ENCODE measurements around the gene TMEM225B.
A peak's percentile ranks its signal among the peaks of the same experiment; 100 is the strongest.
"Not testable (repeated sequence)": the region's sequence is repeated elsewhere in the genome, so short reads cannot be mapped to it uniquely, and the experiment has no call there.

The TMEM225B gene

GRCh38 chr7:99623702-99624447 is 25.8 kb downstream of the TMEM225B start:
- DNase-seq (ENCODE audit: low spot score) = no peak

DNA sequence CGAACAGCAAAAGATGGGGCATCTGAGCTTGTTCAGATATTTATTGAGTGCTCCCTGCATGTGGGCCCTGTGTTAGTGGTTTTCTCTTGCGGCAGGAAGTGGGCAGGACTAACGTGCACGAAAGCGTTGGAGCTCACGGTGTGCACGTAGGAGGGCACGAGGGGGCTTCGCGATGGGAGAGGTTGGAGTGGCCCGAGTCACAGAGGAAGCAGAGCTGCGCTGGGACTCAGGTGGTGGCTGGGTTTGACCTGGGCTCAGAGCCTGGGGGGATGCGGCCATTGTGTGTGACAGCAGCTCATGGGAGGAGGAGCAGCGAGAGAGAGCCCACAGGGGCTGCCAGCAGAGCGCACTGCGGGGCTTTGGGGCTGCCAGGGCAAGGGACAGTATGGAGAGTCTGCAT is 26.4 kb downstream of the TMEM225B start:
- no peak for DNase-seq (ENCODE audit: low spot score)

GRCh38 chr7:99625321-99625720 is 27.3 kb downstream of the TMEM225B start:
- DNase-seq (ENCODE audit: low spot score) = no peak

DNA sequence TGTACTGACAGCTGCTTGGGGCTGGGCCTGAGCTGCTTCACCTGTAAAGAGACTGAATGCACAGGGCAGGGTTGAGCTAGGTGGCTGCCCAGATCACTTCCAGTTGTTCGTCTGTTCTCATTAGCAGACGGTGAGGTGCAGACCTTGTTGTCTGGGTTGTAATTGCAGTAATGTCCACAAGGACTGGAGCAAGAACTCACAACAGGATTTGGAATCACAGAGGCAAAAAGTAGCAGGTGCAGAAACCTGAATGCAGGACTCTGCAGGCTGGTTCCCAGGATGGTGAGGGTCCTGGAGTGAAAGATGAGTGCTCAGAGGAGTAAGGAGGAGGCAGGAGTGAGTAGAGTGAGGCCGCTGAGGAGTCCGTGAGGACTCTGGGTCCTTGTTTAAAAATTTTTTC is 27.9 kb downstream of the TMEM225B start:
- no peak for DNase-seq (ENCODE audit: low spot score)

GRCh38 chr7:99626661-99627060 is 28.6 kb downstream of the TMEM225B start:
- no peak for DNase-seq (ENCODE audit: low spot score)

DNA sequence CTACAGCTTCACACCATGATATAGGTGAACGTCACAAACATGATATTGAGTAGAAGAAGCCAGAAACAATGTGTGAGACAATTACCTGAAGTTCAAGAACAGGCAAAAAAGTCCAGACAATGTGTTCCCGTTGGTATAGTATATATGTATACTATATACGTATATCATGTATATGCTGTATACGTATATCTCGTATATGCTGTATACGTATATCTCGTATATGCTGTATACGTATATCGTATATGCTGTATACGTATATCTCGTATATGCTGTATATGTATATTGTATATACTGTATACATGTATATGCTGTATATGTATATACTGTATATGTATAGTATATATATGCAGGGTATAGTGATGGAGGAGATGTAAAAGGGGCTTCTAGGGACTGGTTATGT is 29.4 kb downstream of the TMEM225B start:
- DNase-seq (ENCODE audit: low spot score) = no peak

GRCh38 chr7:99628471-99629465 is 30.7 kb downstream of the TMEM225B start:
- DNase-seq (ENCODE audit: low spot score) = no peak

GRCh38 chr7:99629643-99630042 is 31.6 kb downstream of the TMEM225B start:
- DNase-seq (ENCODE audit: low spot score) = no peak

DNA sequence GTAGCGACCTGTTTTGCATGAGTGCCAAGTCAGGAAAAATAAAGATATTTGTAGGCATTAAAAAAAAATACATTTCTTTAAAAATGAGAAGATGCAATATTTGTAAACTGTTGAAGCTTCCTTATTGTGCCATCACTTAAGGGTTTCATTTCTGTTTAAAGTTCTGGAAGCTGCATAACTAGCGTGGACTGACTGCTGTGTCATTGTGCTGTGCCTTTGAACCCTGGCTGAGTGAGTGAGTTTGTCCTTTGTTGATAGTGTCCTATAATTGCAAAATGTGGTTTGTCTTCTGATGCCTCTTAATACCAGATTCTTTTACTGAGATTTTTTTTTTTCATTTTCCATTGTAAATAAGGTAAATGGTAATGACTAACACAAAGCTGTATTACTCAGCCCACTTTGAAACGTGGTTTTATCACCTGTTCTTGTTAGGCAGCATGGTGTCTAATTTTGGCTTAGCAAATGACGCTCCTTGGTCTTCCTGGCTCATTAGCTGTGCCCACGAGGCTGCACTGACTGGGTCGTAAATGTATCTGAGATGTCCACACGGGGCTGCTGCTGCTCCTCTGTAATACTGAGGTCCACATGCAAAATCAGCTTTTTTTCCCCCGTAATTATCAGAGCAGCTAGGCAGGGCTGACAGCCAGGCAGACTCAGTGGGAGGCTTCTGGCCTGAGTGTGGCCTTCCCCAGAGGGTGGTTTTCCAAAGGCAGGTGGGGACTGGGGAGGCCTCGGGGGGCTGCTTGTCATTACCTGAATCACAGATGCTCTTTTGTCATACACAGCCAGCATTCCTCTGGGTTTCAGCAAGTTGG is 33.4 kb downstream of the TMEM225B start:
- peak; percentile 28 for DNase-seq (ENCODE audit: low spot score)

- not testable (repeated sequence) for DNase-seq (ENCODE audit: low spot score)
These were observed 39.3 kb downstream of the TMEM225B start for GRCh38 chr7:99637414-99637813.

DNA sequence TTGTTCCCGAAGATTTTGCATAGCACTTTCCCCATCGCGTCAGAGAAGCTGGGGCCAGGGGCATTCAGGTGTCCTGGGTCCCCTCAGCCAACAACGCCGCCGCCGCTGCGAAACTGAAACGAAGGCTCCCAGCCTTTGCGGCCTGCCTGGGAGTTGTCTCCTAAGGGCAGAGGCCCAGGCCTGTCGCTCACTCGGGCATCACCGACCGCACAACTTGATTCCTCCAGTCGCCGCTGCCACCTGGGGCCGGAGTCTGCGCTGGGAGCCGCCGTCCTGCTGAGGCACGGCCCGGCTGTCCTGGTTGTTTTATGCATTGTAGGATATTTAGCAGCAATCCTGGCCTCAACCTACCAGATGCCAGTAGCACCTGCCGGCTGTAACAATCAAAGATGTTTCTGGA is 40.7 kb downstream of the TMEM225B start:
- no peak for DNase-seq (ENCODE audit: low spot score)

DNA sequence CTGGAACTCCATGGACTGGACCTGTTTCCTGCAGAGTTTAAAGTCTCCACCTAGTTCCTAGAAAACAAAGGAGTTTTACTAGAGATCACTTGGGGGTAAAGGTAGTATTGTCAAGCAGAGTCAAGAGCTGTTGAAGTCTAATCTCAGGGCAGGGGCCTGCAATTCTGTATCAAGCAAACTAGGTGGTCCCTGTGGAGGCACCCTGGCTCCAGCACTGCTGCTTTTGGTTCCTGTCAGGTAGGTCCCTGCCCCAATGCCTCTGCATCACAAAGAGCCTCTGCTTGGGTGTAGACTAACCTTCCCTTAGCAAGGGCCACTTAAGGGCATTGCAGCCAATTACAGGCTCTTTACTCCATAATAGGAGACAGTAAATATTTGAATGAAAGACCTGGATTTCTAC is 41.2 kb downstream of the TMEM225B start:
- DNase-seq (ENCODE audit: low spot score) = no peak

DNA sequence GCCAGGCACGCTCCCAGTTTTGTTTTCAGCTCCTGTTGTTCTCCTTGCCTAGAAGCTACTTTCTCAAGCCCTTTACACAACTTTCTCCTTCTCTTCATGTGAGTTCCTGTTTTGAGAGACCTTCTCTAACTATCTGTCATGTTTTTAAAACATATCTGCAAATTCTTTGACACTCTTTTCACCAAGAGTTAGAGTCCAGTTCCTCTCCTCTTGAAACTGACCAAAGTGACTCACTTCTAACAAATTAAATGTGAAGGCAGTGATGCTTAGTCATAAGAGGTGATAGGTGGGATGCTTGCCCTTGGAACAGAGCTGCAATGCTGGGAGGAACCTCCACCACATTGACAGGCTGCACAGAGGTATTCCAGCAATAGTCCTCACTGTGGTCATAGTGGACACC is 44.0 kb downstream of the TMEM225B start:
- DNase-seq (ENCODE audit: low spot score) = no peak

DNA sequence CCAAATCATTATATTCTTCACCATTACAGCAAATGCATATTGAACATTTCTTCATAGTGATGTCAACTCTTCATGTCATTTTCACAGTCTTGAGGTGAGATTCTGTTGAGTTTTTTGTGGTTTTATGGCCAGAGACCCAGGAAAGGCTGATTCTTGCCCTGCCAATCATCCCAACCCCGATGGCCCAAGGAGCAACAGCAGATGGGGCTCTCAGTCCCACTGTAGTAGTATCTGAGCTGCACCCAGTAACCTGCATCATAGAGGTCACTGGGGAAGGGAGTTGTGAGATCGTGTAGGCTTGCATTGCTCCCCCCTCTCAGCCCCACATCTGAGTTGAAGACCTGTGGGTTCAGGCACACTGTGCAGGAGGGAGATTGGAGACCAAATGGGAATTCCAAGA is 45.4 kb downstream of the TMEM225B start:
- DNase-seq (ENCODE audit: low spot score) = no peak

DNA sequence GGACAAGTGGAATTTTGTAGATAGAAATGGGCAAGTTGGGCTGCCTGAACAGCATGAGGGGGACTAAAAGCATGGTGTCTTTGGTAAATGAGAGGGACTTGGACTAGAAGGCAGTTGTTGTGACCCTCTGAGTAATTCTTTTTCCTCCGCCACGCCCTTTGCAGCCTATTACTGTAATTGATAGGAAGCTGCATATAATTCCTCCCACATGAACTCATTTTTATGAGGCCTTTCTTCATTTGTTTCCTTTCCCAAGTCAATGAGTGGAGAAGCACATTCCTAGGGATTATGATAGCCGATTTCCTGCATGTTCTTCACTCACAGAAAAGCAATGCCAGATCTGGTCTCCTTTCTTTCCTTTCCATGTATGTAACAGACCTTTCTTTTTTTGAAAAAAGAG is 46.4 kb downstream of the TMEM225B start:
- peak; percentile 37 for DNase-seq (ENCODE audit: low spot score)

- no peak for DNase-seq (ENCODE audit: low spot score)
These were observed 47.5 kb downstream of the TMEM225B start for GRCh38 chr7:99645590-99645989.

DNA sequence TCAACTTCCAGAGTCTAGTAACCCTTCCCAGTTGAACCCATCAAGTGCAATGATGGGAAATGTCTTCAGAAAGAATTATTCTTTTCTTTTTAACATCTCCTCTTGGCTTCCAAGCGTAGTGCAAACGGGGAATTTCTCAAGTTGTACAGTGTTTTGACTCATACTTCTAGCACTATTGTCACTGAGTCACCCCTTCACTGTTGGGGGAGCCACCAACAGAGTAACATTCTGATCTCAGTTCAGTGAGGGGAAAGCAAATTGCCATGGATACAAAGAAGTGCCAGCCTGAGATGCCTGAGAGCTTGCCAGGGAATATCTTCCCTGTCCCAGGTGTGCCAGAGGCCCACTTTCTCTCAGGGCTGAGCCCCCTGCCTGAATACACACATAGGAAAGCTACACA is 50.8 kb downstream of the TMEM225B start:
- no peak for DNase-seq (ENCODE audit: low spot score)

GRCh38 chr7:99651290-99651689 is 53.2 kb downstream of the TMEM225B start:
- no peak for DNase-seq (ENCODE audit: low spot score)

DNA sequence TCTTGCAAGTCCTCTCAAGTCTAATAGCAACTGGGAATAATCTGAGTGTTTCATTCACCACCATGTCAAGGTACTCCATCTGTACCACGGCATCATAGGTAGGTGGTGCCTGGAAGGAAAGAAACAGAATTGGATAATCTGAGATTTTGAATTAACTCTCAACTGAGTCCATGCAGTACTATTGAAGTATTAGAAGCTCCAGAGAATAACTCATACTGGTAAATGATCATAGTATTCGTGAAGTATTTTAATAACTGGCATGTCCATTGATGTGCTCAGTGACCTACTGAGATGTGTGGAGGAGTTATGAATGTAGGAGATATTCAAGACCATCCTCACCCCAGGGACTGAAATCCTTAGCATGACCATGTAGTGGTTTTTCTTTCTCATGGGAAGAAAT is 54.6 kb downstream of the TMEM225B start:
- DNase-seq (ENCODE audit: low spot score) = no peak

- DNase-seq (ENCODE audit: low spot score) = not testable (repeated sequence)
These were observed 55.2 kb downstream of the TMEM225B start for GRCh38 chr7:99653269-99653668.

- DNase-seq (ENCODE audit: low spot score) = no peak
These were observed 55.7 kb downstream of the TMEM225B start for GRCh38 chr7:99653754-99654153.

DNA sequence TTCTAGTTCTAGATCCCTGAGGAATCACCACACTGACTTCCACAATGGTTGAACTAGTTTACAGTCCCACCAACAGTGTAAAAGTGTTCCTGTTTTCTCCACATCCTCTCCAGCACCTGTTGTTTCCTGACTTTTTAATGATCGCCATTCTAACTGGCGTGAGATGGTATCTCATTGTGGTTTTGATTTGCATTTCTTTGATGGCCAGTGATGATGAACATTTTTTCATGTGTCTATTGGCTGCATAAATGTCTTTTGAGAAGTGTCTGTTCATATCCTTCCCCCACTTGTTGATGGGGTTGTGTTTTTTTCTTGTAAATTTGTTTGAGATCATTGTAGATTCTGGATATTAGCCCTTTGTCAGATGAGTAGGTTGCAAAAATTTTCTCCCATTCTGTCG is 56.6 kb downstream of the TMEM225B start:
- not testable (repeated sequence) for DNase-seq (ENCODE audit: low spot score)
